GM21529 (cell line): Measurements from ENCODE around the gene COX20.

Source experiments
- ATAC-seq: cut with Tn5 transposase; IDR thresholded peaks from one replicate; pipeline ENCODE4 v1.9.1; 2021; ENCODE audit not compliant: unreplicated experiment

Gene COX20

GRCh38 chr1:244869950-244870349, 34.5 kb downstream of the COX20 start:
- ATAC-seq = no peak

GRCh38 chr1:244874974-244875579, 39.6 kb downstream of the COX20 start:
- ATAC-seq = no peak

GRCh38 chr1:244876228-244876910, 40.9 kb downstream of the COX20 start:
- ATAC-seq = no peak

GRCh38 chr1:244878681-244879080, 43.2 kb downstream of the COX20 start:
- ATAC-seq = no peak

GRCh38 chr1:244881552-244882280, 46.3 kb downstream of the COX20 start:
- no peak for ATAC-seq

- ATAC-seq = no peak
These were observed 51.8 kb downstream of the COX20 start for GRCh38 chr1:244887281-244887680.

- no peak for ATAC-seq
These were observed 58.4 kb downstream of the COX20 start for GRCh38 chr1:244893836-244894235.
